Heart left ventricle (tissue), 16 donors: ENCODE data around the gene ICA1L. TPM values are rescaled to one million over a fixed set of nuclear protein-coding genes. Genes with fewer than 3 reads are reported as not detected.

ENCODE experiments used
- ATAC-seq, 4 donors: fragments of 200-7000 bp; cut with Tn5 transposase; one replicate each; pipeline ENCODE4 v1.9.1; 2020 to 2022; ENCODE audit warnings: moderate library complexity in 4 of 4, mild to moderate bottlenecking in 3 of 4, moderate number of reproducible peaks in 1 of 4
- DNase-seq, 5 donors: peaks; one replicate each; pipeline ENCODE4 v3.0.0-alpha.2; 2020
- H3K27ac ChIP-seq, 12 donors: fragments of 200-600 bp; sonication (generic) in 4 of 12; one replicate each; pipeline versions ENCODE4 v1.5.0 to v1.8.0; 2016 to 2022; ENCODE audit warnings: mild to moderate bottlenecking in 2 of 12
- H3K27me3 ChIP-seq, 9 donors: fragments of 200-600 bp; sonication (generic) in 2 of 9; one replicate each; pipeline versions ENCODE4 v1.5.1 to v1.8.0; 2016 to 2022; ENCODE audit warnings: mild to moderate bottlenecking in 3 of 9
- H3K36me3 ChIP-seq, 9 donors: fragments of 200-600 bp; sonication (generic) in 2 of 9; one replicate each; pipeline versions ENCODE4 v1.5.0 to v1.8.0; 2018 to 2022; ENCODE audit warnings: mild to moderate bottlenecking in 2 of 9
- H3K4me1 ChIP-seq, 12 donors: fragments of 200-600 bp; sonication (generic) in 4 of 12; one replicate each; pipeline versions ENCODE4 v1.5.0 to v1.8.0; 2016 to 2022; ENCODE audit warnings: mild to moderate bottlenecking in 3 of 12
- H3K4me3 ChIP-seq, 12 donors: fragments of 200-600 bp; sonication (generic) in 4 of 12; one replicate each; pipeline versions ENCODE4 v1.5.0 to v1.8.0; 2017 to 2022; ENCODE audit warnings: mild to moderate bottlenecking in 9 of 12, moderate library complexity in 4 of 12
- H3K9me3 ChIP-seq, 12 donors: fragments of 200-600 bp; sonication (generic) in 4 of 12; one replicate each; pipeline versions ENCODE4 v1.5.0 to v1.8.0; 2016 to 2022; ENCODE audit warnings: mild to moderate bottlenecking in 1 of 12
- CTCF ChIP-seq, 12 donors: fragments of 200-600 bp; sonication (generic) in 4 of 12; IDR thresholded peaks; one replicate each; pipeline versions ENCODE4 v1.5.0 to v1.8.0; 2018 to 2022; ENCODE audit warnings: antibody characterized with exemption in 12 of 12, mild to moderate bottlenecking in 5 of 12
- POLR2A ChIP-seq, 2 donors: fragments of 450-650 bp; IDR thresholded peaks; one replicate each; pipeline ENCODE4 v1.6.1; 2017; ENCODE audit warnings: antibody characterized with exemption in 2 of 2, mild to moderate bottlenecking in 2 of 2, moderate library complexity in 2 of 2
- WGBS, 4 donors: extraction: QIAGEN DNeasy Blood & Tissue Kit in 2 of 4; methylation state at CpG; one replicate each; pipeline versions ENCODE4 v1.1.5 to v1.1.7; 2013 to 2018; 5-methylcytosine and 5-hydroxymethylcytosine counted together
- intact Hi-C, 10 donors: fragments of 100-400 bp; cut with DNase I; formaldehyde crosslinking; loops; one replicate each; pipeline versions ENCODE4 v1.11.1 to v1.14.2; 2022
- polyA plus RNA-seq, 2 donors: library from polyadenylated mRNA; stranded (reverse); fragments of 200-250 nt; gene quantifications; one replicate each; pipeline ENCODE4 v1.2.3, GENCODE V29; 2013
- total RNA-seq, 9 donors: library from RNA; depleted of rRNA in 2 of 9; stranded (reverse); fragments of >200 nt in 2 of 9; fragmentation: NEBNext Ultra II Directional in 3 of 9; extraction: Animal tissue kit (Norgen Biotek cat#: 25700) in 3 of 9; gene quantifications; one replicate each; pipeline versions ENCODE4 v1.1.0 to v1.2.4, GENCODE V29; 2016 to 2023
- donor health status: ischemic (EF 13 %, LVEDD 7.1; RV severe dilation, severe dysfunction).
- donor health status: healthy with polysubstance abuse.
- donor health status: DM: no; HTN: yes; CAD: no.
- donor health status: DM: no; HTN: no; CAD: no.
- donor health status: ischemic (EF 25% LVEDD 6.9; RV normal size, moderate dysfunction).
- donor health status: ischemic (EF 25% LVEDD 5.7; RV mildly dilated, moderate dysfunction).
- donor health status: healthy.
- donor health status: DM: yes; HTN: yes; CAD: no.
- donor health status: ischemic (EF 35%, LVEDD 5.7; RV mildly dilated, moderate dysfunction).
- donor health status: nonischemic (EF 11% LVEDD 7.7; RV severe dilation, severe dysfunction).
- donor health status: DM: yes; HTN: yes; CAD: no.
- donor health status: PGD.
- donor health status: ischemic (EF 29% LVEDD 5.4; RV normal size, mild dysfunction).
- donor health status: nonischemic (EF 23%, LVEDD 6.1; RV moderate dilation, normal function).

ICA1L gene
- total and polyA plus RNA-seq, 11 donors, result 1.5 to 9.2 (median 6.0) TPM

GRCh38 chr2:202736826-202737225 lies 134.7 kb downstream of the ICA1L start:
- no peaks in the 10 kb centered on the region for H3K4me1 ChIP-seq
- no peak for DNase-seq
- no peak overlapping the region for H3K4me3 ChIP-seq
- H3K27ac ChIP-seq, result no peak overlapping the region
- no peaks in the 10 kb centered on the region for H3K27me3 ChIP-seq
- intact Hi-C loops, result no loop called here
- TF ChIP-seq POLR2A (IDR thresholded peaks at IDR 0.05) (no peak), CTCF (IDR thresholded peaks at IDR 0.05) (no peak)
- H3K36me3 ChIP-seq, result peaks cover 0 to 19% (median 0%) of the 10 kb centered on the region in 9 donors
- WGBS, 4 donors, result 90 to 100% (median 96%) methylated on average over 1 of the region's 1 CpG
- ATAC-seq, result no peak
- peaks cover 0 to 19% (median 7%) of the 10 kb centered on the region in 12 donors for H3K9me3 ChIP-seq

GRCh38 chr2:202726070-202726469 lies 145.5 kb downstream of the ICA1L start:
- 49 to 63% (median 52%) methylated on average over 3 of the region's 3 CpGs for WGBS, 4 donors
- H3K36me3 ChIP-seq, result peaks cover 0 to 15% (median 3%) of the 10 kb centered on the region in 9 donors
- TF ChIP-seq CTCF (IDR thresholded peaks at IDR 0.05) (no peak), POLR2A (IDR thresholded peaks at IDR 0.05) (no peak)
- no peak overlapping the region for H3K4me3 ChIP-seq
- H3K27ac ChIP-seq, result no peak overlapping the region
- DNase-seq, result no peak
- intact Hi-C loops, result no loop called here
- no peak for ATAC-seq
- no peaks in the 10 kb centered on the region for H3K9me3 ChIP-seq
- H3K4me1 ChIP-seq, result peaks cover 0 to 3% (median 0%) of the 10 kb centered on the region in 12 donors
- H3K27me3 ChIP-seq, result no peaks in the 10 kb centered on the region

- ATAC-seq (no peak), DNase-seq (no peak)
- Histone ChIP-seq H3K4me1 (peaks cover 0 to 4% (median 0%) of the 10 kb centered on the region in 12 donors), H3K27me3 (no peaks in the 10 kb centered on the region), H3K27ac (no peak overlapping the region), H3K9me3 (no peaks in the 10 kb centered on the region), H3K36me3 (peaks cover 0 to 15% (median 3%) of the 10 kb centered on the region in 9 donors), H3K4me3 (no peak overlapping the region)
- 94 to 97% (median 96%) methylated on average over 5 of the region's 5 CpGs for WGBS, 4 donors
- intact Hi-C loops, result no loop called here
- no peak for TF ChIP-seq POLR2A (IDR thresholded peaks at IDR 0.05)
- no peak for TF ChIP-seq CTCF (IDR thresholded peaks at IDR 0.05)
Measured at GRCh38 chr2:202723746-202724145, 147.8 kb downstream of the ICA1L start.

Other genes with a start within 250 kb of the ICA1L start
- gene FAM117B, start 236.8 kb downstream of the ICA1L start, total RNA-seq, result 1 to 10 TPM in 8 of 9 donors, under 1 TPM in 1; 0.88 to 6.1 (median 2.9) TPM
- under 1 TPM; 0.68 to 0.88 TPM for gene FAM117B, start 236.8 kb downstream of the ICA1L start, polyA plus RNA-seq
- gene WDR12, start 39.9 kb upstream of the ICA1L start, total RNA-seq, result 10 to 100 TPM; 12.9 to 56.3 (median 42.3) TPM
- 10 to 100 TPM; 17.3 to 23.2 TPM for gene WDR12, start 39.9 kb upstream of the ICA1L start, polyA plus RNA-seq
- gene CARF, start 40.5 kb upstream of the ICA1L start, total RNA-seq, result 10 to 100 TPM in 2 of 9 donors, 1 to 10 TPM in 7; 2.2 to 12.2 (median 7.4) TPM
- 1 to 10 TPM in 1 of 2 donors, under 1 TPM in 1; 0.79 to 2.3 TPM for gene CARF, start 40.5 kb upstream of the ICA1L start, polyA plus RNA-seq
- 10 to 100 TPM; 14.7 to 26.9 (median 18.9) TPM for gene NBEAL1, start 143.1 kb upstream of the ICA1L start, total RNA-seq
- 1 to 10 TPM; 3.1 to 3.5 TPM for gene NBEAL1, start 143.1 kb upstream of the ICA1L start, polyA plus RNA-seq